ENCODE measurements around the gene POU2F2.

The POU2F2 gene

GRCh38 chr19:42126574-42126973 is 5.7 kb downstream of the POU2F2 start:
- Histone ChIP-seq H3K36me3 (ENCODE audit: low read depth) (no peaks in the 10 kb centered on the region), H3K27me3 (ENCODE audit: insufficient read depth, poor library complexity, severe bottlenecking) (no peaks in the 10 kb centered on the region), H3K9me3 (ENCODE audit: severe bottlenecking) (no peaks in the 10 kb centered on the region), H3K4me1 (ENCODE audit: insufficient read depth, poor library complexity, severe bottlenecking) (peaks cover 21% of the 10 kb centered on the region), H3K27ac (ENCODE audit: poor library complexity, severe bottlenecking) (no peak overlapping the region), H3K4me3 (ENCODE audit: severe bottlenecking) (no peak overlapping the region)
- DNase-seq (ENCODE audit: low spot score) = no peak
- ATAC-seq (ENCODE audit: low read depth) = no peak
- no peak for TF ChIP-seq CTCF (IDR thresholded peaks at IDR 0.05; ENCODE audit: poor library complexity, severe bottlenecking)

GRCh38 chr19:42125536-42125935 is 6.7 kb downstream of the POU2F2 start:
- Histone ChIP-seq H3K36me3 (ENCODE audit: low read depth) (no peaks in the 10 kb centered on the region), H3K4me1 (ENCODE audit: insufficient read depth, poor library complexity, severe bottlenecking) (peaks cover 31% of the 10 kb centered on the region), H3K9me3 (ENCODE audit: severe bottlenecking) (no peaks in the 10 kb centered on the region), H3K27me3 (ENCODE audit: insufficient read depth, poor library complexity, severe bottlenecking) (no peaks in the 10 kb centered on the region), H3K4me3 (ENCODE audit: severe bottlenecking) (no peak overlapping the region), H3K27ac (ENCODE audit: poor library complexity, severe bottlenecking) (no peak overlapping the region)
- TF ChIP-seq CTCF (IDR thresholded peaks at IDR 0.05; ENCODE audit: poor library complexity, severe bottlenecking) = no peak
- DNase-seq (ENCODE audit: low spot score) (no peak), ATAC-seq (ENCODE audit: low read depth) (no peak)

GRCh38 chr19:42124386-42124901 is 7.8 kb downstream of the POU2F2 start:
- Histone ChIP-seq H3K4me1 (ENCODE audit: insufficient read depth, poor library complexity, severe bottlenecking) (peaks cover 23% of the 10 kb centered on the region), H3K27ac (ENCODE audit: poor library complexity, severe bottlenecking) (no peak overlapping the region)

GRCh38 chr19:42123765-42124164 is 8.5 kb downstream of the POU2F2 start:
- Histone ChIP-seq H3K4me1 (ENCODE audit: insufficient read depth, poor library complexity, severe bottlenecking) (peaks cover 17% of the 10 kb centered on the region), H3K27ac (ENCODE audit: poor library complexity, severe bottlenecking) (no peak overlapping the region), H3K4me3 (ENCODE audit: severe bottlenecking) (no peak overlapping the region), H3K27me3 (ENCODE audit: insufficient read depth, poor library complexity, severe bottlenecking) (no peaks in the 10 kb centered on the region), H3K9me3 (ENCODE audit: severe bottlenecking) (no peaks in the 10 kb centered on the region), H3K36me3 (ENCODE audit: low read depth) (no peaks in the 10 kb centered on the region)
- ATAC-seq (ENCODE audit: low read depth) (no peak), DNase-seq (ENCODE audit: low spot score) (no peak)
- no peak for TF ChIP-seq CTCF (IDR thresholded peaks at IDR 0.05; ENCODE audit: poor library complexity, severe bottlenecking)

More at GRCh38 chr19:42124386-42124901, 7.8 kb downstream of the POU2F2 start:
- no peak for ATAC-seq (ENCODE audit: low read depth)
- Histone ChIP-seq H3K4me3 (ENCODE audit: severe bottlenecking) (no peak overlapping the region), H3K9me3 (ENCODE audit: severe bottlenecking) (no peaks in the 10 kb centered on the region), H3K27me3 (ENCODE audit: insufficient read depth, poor library complexity, severe bottlenecking) (no peaks in the 10 kb centered on the region), H3K36me3 (ENCODE audit: low read depth) (no peaks in the 10 kb centered on the region)
- no peak for TF ChIP-seq CTCF (IDR thresholded peaks at IDR 0.05; ENCODE audit: poor library complexity, severe bottlenecking)
- DNase-seq (ENCODE audit: low spot score) = no peak

Measured in RWPE2 (cell line).